GM10266 (cell line): ENCODE data around the gene KIRREL3.

ENCODE experiments used
- DNase-seq: peaks from one replicate; pipeline ENCODE4 v3.0.0; 2012; ENCODE audit errors: extremely low spot score
- CTCF ChIP-seq: IDR thresholded peaks from 2 replicates; pipeline ENCODE4 v1.5.1; 2012; ENCODE audit warnings: mild to moderate bottlenecking, low read depth; ENCODE audit not compliant: control insufficient read depth, insufficient read depth; ENCODE audit errors: missing control alignments

KIRREL3 gene

GRCh38 chr11:126410649-126411048, 589.9 kb downstream of the KIRREL3 start:
- DNase-seq: no peak

GRCh38 chr11:126409620-126409985, 591.0 kb downstream of the KIRREL3 start:
- no peak for DNase-seq
- no peak for TF ChIP-seq CTCF

More at GRCh38 chr11:126410649-126411048, 589.9 kb downstream of the KIRREL3 start:
- TF ChIP-seq CTCF: no peak

- DNase-seq: no peak
- TF ChIP-seq CTCF: no peak
Observed at GRCh38 chr11:126408901-126409619, 591.5 kb downstream of the KIRREL3 start.

GRCh38 chr11:126408496-126408895, 592.1 kb downstream of the KIRREL3 start:
- no peak for DNase-seq
- TF ChIP-seq CTCF: no peak

GRCh38 chr11:126407682-126408288, 592.8 kb downstream of the KIRREL3 start:
- TF ChIP-seq CTCF: no peak
- DNase-seq: no peak

DNA sequence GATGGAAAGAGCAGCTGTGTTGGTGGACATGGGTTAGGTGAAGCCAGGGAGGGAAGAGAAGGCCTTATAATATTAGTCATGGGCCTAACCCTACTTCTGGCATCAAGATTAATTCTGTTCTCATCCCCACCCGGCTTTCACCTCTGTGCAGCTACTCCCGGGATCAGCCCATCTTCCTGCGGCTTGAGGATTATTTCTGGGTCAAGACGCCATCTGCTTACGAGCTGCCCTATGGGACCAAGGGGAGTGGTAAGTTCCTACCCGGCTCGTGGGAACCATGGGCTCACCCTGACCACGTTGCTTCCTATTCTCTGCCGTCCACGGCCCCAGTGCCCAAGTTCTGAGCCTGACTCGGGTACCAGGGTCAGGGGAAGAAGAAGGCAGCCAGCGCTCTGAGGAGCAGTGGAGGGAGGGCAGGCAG, 593.5 kb downstream of the KIRREL3 start:
- DNase-seq: no peak

More for the DNA sequence above, 593.5 kb downstream of the KIRREL3 start:
- TF ChIP-seq CTCF: no peak
